Ecto neural progenitor cell (in vitro differentiated cells): ENCODE results near the gene DHRS7B.

Experiments used
- DNase-seq: peaks from one replicate; pipeline ENCODE4 v3.0.0-alpha.2; 2018; ENCODE audit warnings: low spot score

DHRS7B gene

DNA sequence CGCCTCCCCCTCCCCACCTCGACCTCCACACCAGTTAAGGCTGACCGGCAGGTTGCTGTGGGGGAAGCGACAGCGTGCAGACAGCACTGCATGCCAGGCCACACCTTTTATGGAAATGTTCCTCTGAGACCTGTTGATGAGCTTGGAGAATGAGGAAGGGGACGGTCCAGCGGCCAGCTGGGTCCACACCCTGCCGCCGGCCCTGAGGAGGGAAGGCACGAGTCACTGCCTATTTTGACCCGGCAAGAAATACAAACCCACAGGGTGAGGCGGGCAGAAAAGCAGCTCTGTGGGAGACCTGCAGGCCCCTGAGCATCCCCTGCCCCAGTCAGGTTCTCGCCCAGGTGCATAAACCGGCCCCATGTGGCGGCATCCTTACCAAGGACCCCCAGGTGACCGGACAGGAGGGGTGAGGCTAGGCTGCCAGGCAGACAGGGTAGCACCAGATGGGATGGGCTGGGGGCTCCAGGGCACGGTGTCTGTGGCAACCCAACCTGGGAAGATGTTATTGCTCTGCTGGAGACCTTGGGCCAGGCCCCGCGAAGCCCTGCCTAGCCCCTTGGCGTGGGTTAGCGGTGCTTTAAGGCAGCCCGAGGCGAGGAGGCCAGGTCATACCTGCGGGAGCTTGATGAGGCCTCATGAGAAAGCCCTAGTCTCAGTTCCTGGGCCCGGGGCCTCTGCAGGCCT is 113.7 kb downstream of the DHRS7B start:
- no peak for DNase-seq
